GM19240 (cell line): ENCODE data around the gene MACF1.
"Not testable (repeated sequence)": the region's sequence is repeated elsewhere in the genome, so short reads cannot be mapped to it uniquely, and the experiment has no call there.

ENCODE experiments used
- DNase-seq: peaks from one replicate; pipeline ENCODE4 v3.0.0; 2011; ENCODE audit warnings: low spot score; ENCODE audit not compliant: insufficient read length

The MACF1 gene

GRCh38 chr1:39413902-39414528, 209.5 kb downstream of the MACF1 start:
- no peak for DNase-seq

- DNase-seq: no peak
Measured at GRCh38 chr1:39415553-39415952, 211.1 kb downstream of the MACF1 start.

DNA sequence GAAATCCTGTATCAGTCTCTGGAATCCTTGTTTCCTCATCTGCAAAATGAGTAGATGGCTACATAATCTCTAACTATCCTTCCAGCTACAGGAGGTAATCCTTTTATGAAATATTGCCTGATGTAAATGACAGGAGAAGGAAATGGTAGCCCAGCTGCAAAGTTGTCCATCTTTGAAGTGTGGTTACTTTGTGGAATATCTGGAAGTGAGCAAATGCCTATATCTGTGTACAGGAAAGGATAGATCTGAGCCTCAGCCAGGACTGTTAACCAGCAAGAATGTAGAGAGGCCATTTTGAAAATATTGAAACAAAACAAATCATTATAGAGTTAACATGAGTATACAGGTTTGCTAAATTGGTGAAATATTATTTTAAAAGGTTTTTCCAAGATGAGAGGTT, 212.1 kb downstream of the MACF1 start:
- no peak for DNase-seq

DNA sequence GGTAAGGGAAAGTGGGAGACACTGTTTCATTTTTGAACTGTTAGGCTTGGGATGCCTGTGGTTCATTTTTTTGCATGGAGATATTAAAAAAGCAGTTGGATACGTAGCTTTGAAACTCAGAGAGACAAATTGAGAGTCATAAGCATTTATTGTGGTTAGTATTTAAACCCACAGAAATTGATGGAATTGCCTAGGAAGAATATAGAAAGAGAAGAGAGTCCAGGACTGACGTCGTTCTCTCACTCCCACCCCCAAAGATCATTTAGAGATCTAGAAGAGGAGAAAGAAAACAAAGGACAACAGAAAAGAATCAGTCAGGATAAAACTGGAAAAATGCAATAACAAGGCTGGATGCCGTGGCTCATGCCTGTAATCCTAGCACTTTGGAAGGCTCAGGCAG, 213.7 kb downstream of the MACF1 start:
- DNase-seq: no peak

DNA sequence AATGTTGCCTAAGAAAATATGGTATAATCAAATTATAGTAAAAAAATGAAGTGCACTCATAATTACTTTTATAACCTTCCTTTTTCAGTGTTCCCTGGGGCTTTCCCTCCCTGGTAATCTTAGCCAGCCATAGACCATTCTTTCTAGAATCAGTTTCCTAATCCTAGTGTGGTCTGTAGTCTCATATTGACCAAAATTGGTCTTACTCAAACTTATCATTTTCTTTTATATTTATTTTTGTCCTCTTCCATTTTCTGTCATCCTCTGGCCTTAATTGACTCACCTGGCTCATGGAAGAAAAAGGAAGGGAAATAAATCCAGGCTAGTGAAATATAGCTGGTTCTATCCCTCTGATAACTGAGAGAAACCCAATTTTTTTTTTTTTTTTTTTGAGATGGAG, 216.0 kb downstream of the MACF1 start:
- no peak for DNase-seq

DNA sequence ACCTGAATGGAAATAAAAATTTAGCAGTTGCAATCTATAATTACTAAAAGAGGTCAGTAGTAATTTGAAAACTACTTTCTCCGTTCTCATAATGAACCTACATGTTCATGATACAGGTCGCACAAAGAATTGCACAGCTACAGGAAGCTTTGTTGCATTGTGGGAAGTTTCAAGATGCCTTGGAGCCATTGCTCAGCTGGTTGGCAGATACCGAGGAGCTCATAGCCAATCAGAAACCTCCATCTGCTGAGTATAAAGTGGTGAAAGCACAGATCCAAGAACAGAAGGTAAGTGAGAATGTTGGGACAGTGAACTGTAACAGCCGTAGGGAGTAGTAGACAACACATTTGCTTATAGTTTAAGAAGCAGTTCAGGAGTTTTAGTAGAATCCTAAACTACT, 218.1 kb downstream of the MACF1 start:
- DNase-seq: no peak

DNA sequence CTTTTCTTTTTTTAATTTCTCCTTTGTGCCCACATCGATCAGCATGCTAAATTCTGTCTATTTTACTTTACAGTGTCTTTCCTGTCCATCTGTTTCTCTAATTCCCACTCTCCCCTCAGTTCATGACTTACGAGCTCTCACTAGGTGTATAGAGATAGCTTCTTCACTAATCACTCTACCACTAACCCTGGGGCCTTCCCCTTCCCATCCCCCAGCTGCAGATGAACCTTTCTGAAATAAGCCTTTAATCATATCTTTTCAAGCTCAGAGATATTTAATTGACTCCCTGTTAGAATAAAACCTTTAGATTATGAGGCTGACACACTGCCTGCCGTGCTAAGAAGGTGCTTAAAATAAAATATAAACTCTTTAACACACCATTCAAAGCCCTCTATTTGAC, 220.7 kb downstream of the MACF1 start:
- DNase-seq: no peak

DNA sequence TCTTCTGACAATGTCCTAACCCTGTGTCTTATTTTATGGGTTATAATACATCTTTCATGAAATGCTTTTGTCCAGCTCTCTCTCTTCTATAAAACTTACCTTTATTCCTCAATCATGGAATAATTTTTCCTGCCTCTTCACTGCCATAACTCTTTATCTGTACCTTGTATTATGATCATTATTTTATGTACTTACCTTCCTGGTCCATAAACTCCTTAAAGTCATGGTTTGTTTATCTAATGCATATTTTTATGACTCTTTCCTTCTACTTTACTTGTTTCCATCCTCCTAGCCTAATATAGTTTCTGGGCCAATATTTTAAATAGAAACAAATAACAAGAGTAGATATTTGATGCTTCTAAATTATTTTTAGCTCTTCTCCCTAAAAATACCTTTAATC, 221.1 kb downstream of the MACF1 start:
- no peak for DNase-seq

DNA sequence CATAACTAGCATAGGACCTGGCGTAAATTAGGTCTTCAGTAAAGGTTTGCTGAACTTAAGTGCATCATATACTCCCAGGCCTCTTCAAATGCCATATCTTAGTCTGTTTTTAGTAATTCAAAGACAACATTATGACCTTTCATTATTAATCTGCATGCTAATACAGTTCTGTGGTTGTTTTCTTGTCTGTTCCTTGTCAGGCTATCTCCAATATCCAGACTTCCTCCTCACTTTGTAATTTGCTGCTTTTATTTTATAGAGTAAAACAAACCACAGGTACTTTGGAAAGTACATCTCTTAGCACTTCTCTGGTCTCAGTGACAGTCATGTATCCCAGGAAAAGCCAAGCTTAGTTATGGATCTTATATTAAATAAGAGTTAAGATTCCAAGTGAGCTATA, 221.9 kb downstream of the MACF1 start:
- no peak for DNase-seq

DNA sequence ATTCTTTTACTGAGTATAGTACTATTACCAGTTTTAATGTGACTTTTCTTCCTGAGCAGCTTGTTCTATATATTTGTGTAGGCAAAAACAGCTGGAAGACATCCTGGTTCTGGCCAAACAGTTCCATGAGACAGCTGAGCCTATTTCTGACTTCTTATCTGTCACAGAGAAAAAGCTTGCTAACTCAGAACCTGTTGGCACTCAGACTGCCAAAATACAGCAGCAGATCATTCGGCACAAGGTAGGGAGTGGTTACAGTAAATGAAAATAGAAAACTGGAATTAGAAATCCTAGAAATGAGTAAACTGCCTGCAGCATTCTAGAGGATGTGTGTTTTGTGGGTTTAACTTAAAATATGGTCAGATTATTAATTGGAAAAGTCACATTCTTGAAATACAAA, 222.9 kb downstream of the MACF1 start:
- DNase-seq: no peak

- DNase-seq: no peak
Measured at GRCh38 chr1:39427912-39428311, 223.4 kb downstream of the MACF1 start.

- DNase-seq: no peak
Measured at GRCh38 chr1:39431927-39432326, 227.4 kb downstream of the MACF1 start.

DNA sequence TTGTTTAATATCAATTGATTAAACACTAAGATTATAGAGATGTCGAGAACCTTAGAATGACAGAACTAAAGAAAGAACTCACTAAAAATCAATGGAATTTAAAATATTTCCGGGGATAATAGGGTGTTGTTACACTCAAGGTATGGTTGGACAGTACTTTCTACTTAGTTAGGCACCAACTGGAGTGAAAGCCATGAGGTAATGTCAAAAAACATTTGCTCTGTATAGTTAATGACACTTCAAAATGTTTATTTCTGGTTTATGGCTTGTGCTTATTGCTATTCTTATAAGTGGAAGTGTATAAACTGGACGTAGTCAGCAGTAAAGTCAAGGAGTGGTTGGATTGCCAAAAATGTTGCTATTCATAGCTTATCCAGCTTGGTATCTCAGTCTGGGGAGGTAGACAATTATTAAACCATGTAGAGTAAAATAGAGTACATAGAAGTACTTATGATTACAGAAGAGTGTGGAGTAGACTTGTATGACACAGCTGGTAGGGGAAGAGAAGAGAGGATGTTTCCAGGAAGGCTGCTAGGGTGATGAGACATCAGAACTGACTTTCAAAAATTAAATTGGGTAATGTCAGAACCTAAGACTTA, 230.4 kb downstream of the MACF1 start:
- no peak for DNase-seq

GRCh38 chr1:39435597-39435996, 231.1 kb downstream of the MACF1 start:
- no peak for DNase-seq

DNA sequence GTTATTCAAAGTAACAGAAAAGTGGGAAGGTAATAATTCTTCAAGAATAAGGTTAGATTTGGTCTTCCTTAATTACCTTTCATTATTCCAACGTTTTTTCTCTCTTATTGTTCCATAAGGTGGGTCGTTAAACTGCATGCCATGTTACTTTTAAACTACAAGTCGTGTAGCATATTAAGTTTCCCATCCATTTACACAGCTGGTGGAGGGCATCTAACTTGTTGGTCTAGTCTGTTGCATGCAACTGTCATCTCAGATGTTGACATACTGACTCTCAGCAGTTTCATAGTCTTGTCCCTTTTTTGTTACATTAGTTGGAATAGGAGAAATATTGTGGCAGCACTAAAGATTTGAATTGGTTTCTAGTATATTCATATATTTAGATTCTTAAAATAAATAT, 232.3 kb downstream of the MACF1 start:
- no peak for DNase-seq

GRCh38 chr1:39438042-39438441, 233.5 kb downstream of the MACF1 start:
- DNase-seq: no peak

- no peak for DNase-seq
Measured at GRCh38 chr1:39440856-39441255, 236.4 kb downstream of the MACF1 start.

GRCh38 chr1:39441797-39442196, 237.3 kb downstream of the MACF1 start:
- no peak for DNase-seq

- no peak for DNase-seq
Measured at GRCh38 chr1:39445573-39445972, 241.1 kb downstream of the MACF1 start.

DNA sequence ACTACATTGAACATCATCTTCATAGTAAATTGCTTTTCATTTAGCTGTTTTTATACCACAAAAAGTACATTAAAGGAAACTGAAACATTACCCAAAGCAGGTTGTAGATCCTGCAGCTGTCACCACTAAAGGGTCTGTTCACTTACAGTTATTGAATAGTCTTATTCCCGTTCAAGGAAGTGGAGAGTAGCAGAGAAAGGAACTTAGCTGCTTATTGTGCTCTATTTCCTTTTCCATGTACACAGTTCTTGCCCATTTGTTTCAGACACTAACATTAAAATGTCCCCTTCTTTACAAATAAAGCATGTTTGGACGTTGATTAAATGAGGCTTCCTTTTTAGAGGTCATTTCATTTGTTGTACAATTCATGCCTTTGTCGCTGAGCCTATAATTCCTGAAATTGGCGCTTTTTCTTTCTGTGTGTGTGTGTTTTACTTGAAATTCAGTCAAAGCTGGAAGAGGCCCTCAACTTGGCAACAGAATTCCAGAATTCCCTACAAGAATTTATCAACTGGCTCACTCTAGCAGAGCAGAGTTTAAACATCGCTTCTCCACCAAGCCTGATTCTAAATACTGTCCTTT, 242.6 kb downstream of the MACF1 start:
- DNase-seq: no peak

DNA sequence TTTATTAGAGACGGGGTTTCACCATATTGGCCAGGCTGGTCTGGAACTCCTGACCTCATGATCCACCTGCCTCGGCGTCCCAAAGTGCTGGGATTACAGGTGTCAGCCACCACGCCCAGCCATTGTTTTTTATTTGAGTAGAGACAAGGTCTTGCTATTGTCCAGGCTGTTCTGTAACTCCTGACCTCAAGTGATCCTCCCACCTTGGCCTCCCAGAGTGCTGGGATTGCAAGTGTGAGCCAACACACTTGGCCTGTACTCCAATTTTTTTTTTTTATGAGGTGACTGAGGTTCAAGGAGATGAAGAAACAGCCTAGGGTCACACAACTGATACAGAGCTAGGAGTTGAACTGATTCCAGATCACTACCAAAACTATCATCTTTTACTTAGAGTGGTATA, 245.5 kb downstream of the MACF1 start:
- not testable (repeated sequence) for DNase-seq

DNA sequence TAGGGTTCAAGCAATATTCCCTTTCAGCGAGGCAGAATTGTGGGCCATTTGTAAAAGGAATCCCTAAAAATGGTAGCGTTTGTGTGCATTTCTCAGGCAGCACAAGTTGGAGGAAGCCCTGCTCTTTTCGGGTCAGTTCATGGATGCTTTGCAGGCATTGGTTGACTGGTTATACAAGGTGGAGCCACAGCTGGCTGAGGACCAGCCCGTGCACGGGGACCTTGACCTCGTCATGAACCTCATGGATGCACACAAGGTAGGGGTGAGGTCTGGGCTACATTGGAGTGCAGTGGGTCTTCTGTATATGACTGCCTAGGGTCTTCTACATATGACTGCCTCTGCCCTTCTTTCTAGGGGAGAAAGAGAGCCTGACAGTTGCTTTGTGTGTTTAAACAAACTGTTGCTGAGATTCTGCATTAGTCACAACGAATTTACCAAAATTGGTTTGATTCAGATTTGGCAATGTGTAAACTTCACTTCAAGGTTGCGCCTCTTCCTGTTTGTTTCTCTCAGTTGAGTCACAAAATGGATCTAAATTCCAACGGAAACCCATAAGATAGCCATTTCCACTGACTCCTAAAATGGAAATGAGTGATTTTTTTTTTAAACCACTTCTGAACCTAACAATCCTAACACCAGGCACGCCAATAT, 246.6 kb downstream of the MACF1 start:
- no peak for DNase-seq

GRCh38 chr1:39452081-39452480, 247.6 kb downstream of the MACF1 start:
- no peak for DNase-seq
